ENCODE data around the gene HOXB4.

The HOXB4 gene

DNA sequence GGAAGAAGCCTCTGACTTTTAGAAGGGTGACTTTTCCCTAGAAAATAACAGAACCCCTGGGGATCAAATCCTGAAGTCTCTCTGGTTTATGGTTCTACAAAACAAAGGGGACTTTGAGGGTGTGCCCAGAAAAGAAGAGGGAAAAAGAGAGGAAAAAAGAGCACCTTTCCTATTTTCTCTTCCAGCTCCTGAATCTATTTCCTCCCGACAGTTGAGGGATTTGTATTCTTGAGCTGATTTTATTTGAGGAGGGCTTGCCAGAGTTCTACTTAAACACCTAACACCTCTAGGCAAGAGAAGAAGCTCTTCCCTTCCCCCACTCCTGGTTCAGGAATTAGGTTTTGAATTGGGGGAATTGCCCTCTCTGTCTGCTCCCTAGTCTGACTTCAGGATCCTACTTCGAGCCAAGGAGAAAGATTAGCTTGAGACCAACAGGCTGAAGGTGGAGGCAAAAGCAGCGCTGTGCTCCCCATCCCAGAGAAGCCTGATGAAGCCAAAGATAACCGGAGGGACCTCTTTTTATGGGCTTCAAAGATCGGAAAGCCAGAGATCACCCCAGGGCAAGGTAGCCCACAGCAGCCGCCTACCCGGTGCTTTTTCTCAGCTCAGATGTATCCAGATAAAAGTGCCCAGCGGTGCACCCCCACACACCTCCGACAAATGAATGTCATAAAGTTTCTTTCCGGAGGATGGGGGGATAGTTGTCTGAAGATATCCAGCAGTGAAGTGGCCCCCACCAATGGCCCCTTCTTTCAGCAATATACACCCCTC, 11.1 kb upstream of the HOXB4 start:
- DNase-seq = no peak

DNA sequence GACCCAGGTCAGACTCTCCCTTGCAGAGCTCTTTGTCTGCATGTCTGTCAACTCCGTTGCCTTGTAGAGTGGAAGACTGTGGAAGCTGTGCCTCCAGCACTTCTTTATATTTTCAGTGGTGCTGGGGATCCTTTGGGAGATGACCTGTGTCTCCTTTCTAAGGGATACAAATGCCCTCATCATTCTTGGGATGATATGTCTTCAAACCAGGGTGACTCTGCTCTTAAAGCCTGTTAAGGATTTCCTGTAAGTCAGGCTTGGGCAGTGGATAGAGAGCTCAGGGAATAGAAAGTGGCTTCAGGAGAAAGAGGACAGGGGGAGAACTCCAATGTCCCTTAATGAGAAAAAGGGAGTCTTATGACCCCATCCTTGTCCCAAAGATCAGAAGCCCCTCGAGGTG, 10.4 kb upstream of the HOXB4 start:
- DNase-seq = no peak

DNA sequence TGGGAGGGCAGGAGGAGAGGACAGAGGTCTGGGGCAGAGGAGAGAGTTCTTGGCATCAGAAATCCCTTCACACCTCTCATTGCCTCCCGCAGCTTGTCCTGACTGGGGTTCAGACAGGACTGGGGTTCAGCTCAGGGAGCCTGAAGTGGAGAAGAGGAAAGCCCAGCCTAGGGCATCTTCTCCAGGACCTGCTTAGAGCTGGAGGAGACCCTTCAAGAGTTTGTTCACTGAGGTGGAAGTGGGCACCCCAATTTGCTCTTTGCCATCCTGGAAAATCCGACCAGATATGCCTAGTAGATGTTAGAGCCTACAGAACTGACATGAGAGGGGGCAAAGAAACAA, 9.9 kb upstream of the HOXB4 start:
- DNase-seq = no peak

DNA sequence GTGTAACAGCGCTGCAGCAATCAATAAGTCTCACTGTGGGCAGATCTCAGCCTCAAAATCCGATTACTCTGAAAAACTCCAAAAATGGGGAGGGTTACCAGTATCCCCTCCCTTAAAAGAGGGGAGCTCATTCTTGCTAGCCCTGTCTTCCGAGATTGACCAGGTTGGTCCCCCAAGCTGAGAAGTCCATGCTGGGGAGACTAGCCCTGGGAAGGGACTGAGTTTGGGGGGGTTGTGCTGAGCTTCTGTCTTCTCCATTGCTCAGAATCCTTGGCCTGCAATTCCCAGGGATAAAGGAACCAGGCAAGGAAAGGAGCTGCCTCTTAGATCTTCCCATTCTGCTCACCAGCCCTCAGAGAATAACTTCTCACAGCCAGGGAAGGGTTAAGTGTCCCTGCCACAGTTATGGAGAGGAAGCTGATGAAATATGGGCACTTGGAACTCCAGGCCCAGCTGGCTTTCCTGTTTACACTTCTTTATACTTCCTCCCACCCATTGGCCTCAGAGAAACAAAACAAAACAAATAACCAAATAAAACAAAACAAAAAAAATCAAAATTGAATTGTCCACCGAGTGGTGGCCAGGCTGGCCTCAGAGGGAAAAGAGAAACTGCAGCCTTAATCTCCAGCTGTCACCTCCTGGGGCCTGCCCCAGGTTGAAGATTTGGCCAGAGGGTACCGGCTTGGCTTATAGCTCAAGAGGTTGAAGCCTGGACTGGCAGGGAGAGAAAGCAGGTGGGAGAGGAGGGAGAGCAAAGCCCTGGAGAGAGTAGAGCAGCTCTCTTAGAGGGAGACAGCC, 9.3 kb upstream of the HOXB4 start:
- DNase-seq = no peak

DNA sequence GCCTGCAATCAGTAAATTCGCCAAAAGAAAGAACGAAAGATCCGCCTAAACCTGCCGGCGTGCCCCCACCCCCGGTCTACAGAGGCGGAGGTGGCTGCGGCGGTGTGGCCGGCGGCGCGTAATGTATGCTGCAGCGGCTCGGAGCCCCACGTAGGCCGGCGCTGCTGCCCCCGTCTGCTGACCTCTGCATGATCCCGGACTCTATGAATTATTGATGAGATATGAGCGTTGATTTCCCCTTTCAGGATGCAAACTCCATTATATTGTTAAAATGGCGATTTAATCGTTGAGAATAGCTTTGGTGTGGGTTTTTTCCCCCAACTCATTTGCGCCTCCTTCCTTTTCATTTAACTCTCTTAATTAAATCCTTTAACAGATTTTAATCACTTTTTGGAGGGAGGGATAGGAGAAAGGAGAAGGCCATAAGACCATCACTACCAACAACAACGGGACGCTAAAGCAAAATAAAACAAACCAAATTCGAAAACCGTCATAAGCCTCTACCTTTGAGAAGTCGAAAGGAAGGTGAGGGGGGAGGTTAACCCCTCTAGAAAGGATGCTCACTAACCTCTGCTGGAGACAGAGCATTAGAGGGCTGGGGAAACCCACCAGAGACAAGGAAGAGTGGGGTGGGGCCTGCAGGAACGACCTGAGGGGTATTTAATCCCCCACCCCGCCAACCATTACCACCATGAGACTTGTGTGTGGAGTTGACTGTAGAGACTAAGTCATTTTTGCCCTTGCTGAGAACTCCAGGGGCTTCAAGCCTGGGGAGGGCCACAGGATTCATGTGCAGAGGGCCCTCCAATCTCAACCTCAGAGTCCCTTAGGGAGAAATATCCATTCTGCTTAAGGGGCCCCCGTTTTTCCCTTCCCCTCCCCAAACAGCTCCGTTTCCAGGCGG, 8.5 kb upstream of the HOXB4 start:
- no peak for DNase-seq

DNA sequence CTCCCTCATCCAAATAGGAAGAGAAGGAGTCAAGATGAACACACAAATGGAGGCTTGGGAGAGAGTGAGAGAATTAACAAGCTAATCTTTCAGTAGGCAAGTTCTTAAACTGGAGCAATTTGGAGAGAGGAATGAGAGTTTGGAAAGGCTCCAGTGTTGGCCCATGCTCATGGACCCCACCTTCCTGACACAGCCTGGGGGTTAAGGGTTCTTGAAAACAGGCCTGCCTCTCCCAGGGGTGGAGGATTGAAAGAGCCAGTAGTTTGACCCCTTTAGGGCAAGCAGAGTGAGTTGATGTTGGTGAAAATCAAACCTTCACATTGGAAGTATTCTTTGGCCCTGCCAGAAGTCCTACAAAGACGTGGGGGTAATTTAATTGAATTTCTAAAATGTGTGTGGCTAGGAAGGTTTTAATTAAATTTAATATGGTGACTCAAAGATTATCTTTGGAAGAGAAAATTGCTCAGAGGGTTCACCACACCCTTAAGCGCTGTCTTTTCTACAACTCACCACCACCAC, 6.1 kb upstream of the HOXB4 start:
- DNase-seq = no peak

DNA sequence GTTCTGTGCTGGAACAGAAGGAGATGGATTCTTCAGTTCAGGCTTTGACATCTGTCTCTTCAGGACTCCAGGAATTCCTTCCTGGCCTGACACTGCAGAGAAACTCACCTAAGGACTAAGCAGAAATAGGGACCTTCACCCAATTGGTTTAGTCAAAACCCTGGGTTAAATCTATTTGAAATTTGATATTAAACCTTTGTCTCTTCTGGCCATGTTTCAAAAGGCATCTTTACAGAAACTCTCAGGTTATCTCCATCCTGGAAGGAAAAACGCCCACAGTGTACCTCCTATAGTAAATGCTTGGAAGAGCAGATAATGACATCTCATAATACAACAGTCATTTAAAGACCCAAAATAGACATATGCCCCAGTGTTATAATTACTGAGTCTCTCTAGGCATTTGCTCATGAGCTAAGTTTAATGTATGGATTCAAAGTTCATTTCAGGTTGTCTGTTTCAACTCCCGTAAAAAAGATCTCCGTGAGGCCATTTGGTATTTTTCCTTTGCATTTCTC, 5.6 kb upstream of the HOXB4 start:
- DNase-seq = no peak

DNA sequence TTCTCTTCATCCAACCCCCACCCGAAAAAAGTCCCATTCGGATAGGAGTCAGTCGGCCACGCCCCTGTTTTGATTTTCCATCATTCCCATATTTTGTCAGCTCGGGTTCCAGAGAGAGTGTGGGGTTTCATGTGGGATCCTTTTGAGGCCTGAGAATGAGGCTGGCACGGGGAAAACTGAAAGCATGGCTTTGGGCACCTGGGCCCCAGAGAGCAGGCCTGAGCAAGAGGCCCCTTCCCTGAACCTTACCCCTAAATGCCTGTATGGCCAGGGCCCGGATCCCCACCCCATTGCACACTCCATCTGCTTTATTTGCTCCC, 4.6 kb upstream of the HOXB4 start:
- no peak for DNase-seq

DNA sequence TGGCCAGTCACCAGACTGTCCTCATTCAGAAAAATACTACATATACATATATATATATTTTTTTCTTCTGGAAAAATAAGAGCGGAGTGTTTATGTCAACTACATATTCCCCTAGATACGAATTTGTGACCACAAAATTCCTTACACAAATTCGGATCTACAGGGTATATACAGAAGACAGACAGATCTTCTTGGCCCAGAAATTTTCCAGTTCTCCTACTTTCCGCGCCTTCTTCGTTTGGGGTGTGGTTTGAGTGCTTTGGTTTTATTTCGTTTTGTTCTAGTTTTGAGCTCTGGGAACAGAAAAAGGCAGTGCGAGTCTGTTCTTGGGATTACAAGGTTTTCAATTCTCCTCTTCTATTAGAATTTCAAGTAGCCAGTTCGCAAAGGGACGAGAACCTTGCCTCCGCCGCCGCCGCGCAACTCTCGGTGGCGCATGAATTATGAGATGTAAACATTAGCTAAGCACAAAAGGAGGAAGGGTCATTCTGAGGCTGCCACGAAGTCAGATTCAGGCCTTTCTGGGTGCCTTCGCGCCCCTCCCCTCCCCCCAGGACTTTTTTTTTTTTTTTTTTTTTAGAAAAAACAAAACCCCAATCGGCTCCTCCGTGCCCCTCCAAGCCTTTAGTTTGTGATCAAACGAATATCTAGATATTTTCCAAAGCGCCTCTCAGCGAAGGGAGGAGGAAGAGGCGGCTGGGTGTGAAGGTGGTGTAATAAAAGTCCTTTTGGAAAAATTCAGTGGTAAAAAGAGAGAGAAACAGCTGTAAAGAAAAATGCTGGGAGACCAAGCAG, 1.8 kb upstream of the HOXB4 start:
- DNase-seq = no peak

DNA sequence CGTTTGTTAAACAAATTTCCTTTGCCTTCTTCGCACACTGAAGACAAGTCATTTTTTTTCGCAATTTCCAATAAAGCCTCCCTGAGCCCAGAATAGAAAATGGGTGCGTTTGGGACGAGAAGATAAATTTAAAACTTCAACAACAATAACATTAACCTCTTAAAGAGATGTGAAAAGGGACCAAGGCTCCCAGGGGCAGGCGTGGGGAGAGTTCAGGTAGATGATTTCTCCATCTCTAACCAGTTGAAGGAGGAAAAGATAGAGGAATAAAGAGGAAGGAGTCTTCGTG, 1.3 kb upstream of the HOXB4 start:
- DNase-seq = no peak

DNA sequence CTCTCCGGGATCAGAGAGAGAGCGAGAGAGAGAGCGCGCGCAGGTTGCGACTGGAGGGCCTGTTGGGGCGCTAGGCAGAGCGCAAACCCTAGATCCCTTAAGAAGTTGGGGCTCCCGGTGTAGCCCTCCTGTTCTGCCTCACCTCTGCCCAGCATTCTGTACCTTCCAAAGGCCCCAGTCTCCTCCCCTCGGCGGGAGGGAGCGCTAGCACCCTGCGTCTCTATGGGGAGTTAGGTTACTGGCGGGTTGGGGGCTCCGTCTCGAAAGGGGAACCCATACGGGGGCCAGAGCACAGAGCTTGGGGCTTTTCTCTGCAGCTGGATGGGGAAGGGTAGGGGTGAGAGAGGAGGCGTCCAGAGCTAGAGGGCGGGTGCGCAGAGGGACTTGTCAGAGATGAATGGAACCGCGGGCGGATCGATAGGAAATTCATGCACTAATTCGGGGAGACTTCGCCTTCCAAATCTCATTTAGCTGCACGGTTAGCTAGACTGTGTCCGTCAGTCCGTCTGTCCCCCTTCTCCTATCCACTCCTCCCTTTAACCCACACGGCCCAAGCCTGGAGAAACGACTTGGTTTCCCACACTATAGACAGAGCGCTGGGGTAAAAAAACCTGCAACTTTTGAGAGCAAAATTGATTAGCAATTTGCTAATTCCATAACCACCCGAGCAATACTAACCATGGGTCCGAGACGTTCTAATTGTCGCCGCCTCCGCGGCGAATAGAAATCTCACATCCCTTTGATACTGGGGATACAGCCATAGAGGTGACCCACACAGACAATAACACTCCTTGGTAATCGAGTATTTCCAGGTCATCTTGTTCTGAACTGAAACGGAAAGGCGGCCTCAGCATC, 693 bp upstream of the HOXB4 start:
- no peak for DNase-seq

DNA sequence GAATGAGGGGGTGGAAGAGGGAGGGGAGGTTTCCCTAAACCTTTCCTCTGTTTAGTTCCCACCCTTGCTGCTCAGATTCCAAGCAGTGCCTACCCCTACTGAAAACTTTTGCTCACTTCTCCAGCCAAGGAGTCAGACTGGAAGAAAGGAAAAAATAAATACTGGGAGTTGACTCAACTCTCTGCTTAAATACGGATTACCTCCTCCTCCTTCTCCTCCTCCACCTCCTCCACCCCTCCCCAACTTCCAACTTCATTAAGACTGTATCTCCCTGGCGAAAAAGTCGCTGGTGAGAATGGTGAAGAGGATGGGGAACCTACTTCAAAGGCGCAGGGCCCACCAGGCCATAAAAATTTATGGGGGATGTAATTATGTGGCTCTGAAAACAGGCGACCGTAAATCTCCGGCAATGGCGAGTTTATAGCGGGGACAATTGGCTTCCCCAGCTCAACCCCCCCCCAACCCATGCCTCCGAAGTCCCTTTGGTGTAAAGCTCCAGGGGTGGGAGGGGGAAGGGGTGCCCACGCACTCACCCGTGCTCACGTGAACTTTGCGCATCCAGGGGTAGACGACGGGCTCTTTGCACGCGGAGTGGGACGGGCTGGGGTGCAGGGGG, 712 bp downstream of the HOXB4 start:
- DNase-seq = no peak

DNA sequence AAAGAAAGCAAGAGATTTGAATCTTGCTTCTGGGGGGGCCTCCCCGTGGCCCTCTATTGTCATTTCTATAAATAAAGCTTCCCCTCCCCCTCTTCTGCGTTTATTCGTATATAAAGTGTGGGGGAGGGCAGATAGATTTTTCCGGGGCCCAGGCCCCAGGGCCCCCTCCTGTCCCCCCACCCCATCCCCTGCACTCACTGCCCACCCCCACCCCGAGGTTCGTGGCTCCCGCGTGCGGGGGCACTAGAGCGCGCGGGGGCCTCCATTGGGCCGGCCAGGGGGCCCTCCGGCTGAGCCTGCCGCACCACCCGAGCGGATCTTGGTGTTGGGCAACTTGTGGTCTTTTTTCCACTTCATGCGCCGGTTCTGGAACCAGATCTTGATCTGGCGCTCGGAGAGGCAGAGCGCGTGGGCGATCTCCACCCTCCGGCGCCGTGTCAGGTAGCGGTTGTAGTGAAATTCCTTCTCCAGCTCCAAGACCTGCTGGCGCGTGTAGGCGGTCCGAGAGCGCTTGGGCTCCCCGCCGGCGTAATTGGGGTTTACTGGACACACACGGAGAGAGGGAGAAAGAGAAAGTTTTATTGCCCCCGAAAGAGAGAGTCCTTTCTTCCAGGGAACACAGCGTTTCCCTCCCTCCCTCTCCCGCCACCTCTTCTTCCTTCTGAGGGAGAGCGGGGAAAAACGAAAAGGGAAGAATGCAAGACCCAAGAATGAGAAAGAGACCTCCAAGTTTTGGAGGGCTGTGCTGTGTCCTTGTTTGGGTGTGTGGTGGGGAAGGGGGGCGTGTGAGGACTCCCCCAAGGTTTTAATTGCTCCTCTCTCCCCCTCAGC, 1.5 kb downstream of the HOXB4 start:
- DNase-seq = no peak

DNA sequence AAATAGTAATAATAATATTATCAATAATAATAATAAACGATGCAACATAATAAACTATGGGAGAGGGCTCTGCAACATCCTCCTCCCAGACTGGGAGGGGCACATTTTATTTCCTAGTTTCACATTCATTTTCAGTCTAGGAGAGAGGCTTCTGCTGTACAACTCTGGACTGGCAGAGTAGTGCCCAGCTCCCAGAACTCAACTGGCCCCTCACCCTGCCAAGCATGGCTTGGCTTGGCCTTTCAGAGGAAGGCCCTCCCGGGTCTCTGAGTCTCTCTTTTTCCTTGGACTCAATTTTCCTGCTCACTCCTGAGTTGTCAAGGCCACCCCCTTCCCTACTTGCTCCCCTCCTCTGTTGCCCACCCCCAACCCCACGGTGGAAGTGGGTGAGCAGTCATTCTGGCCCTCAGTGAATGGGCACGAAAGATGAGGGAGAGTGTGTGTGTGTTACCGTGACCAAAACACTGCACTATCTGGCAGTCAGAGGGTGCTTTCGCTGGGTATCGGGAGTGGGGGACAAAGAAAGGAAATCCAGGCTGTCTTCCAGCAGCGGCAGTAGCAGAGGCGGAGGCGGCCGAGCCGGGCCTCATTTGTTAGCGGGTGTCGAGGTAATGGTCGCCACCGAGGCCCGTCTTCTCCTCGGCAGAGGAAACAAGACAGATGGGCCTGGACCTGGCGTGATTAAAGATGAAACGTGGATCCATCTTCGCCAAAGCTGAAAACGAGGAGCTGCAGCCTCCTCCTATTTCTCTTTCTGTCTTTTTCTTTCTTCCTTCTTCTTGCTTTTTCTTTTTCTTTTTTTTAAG, 2.3 kb downstream of the HOXB4 start:
- DNase-seq = no peak

DNA sequence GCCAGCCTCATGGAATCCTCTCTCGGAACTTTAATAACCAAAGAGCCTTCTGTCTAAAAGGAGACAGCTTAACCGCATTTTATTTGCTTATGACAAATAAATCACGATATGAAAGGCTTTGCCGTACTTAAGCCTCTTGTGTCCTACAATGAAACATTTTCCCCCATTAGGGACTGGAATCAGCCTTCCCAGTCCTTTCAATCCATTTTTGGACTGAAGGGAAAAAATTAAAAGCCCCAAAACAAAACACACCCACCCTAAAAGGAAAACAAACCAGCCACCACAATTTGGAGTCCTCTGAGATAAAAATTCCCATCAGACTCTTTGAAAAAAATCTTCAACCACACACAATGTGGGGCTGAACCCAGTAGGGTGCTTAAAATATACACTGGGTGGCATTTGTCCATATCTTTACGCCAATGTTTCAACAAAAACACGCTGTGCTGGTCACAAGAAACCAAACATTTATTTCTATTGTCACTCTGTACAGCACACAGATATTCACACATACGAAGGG, 3.0 kb downstream of the HOXB4 start:
- DNase-seq = no peak

DNA sequence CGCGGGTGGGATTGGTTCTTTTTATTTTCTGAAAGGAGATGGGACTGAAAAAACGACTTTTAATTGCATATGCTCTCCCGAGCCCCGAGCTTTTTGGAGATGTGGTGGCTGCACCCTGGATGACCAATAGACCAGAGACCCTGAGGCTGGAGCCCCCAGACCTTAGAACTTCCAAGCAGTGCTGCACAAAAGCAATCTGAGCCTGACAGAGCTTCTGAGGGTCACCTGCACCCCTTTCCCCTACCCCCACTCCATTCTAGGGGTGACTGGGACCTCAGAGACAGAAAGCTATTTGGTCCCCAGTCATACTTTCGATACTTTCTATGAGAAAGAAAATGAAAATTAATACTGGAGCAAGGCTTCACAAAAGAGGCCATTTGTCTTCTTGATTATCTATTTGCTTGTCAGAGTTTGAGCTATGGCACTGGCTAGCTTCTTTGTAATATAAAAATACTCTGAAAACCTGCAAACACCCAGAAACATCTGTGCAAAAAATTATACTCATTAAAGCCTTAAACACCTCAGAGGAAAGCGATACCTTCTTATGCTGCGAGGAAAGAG, 3.6 kb downstream of the HOXB4 start:
- DNase-seq = no peak

DNA sequence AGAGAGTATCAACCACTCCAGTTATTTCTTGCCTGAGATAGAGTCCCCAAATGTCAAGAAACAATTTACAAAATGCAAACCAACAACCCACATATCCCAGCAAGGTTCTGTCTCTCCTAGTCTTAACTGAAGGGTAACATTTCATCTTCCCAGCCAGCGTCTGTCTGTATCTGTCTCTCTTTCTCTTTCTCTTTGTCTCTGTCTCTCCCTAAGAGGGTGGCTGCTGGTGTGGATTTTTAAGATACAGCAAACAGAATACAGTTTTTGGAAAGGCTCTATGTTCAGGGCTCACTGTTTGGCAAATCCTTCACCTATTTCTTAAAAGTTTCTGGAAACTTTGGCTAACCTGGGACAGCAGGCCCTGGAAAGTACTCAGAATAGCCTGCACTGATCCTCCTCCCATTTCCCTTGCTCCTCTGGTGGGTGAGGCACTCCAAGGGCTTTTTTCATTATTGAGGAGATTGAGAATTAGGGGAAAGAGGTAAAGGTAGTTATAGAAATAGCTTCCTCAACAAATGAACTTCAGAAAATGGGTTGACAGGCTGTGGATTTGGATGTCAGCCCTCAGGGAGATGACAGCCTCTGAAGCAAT, 6.2 kb downstream of the HOXB4 start:
- DNase-seq = no peak

All from CD4-positive, alpha-beta T cell treated with Interleukin-17A for 1 hour (primary cell).